Measurements from ENCODE around the gene SLC26A6.

SLC26A6 gene

DNA sequence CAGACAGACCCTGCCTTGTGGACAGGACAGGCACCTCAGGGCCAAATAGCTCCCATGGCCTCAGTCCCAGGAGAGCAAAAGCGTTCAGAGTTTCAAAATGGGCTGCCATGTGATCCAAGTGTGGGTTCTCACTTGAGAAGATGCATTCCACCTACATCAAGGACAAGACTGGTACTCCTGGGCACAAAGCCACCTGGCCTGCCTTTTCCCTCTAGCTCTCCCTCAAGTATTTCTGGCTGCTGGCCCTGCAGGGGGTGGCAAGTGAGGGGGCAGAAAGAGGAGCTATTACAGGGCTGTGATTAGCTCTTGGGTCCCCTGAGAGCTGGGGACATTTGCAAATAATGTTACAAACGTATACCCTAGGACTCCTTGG, 33.7 kb downstream of the SLC26A6 start:
- ChIA-PET CTCF (no interaction called here), POLR2A (interaction anchor here (1.0 to 2.2 kb wide), 2 partner anchors 33 to 61 kb away, joined by 3 to 9 read pairs; partner anchors contain the start of genes CELSR3 and SLC26A6)
- no peak for DNase-seq (ENCODE audit: extremely low spot score)
- TF ChIP-seq CTBP1 (IDR thresholded peaks at IDR 0.05; ENCODE audit: borderline replicate concordance): no peak
- TF ChIP-seq PKNOX1 (IDR thresholded peaks at IDR 0.05): no peak
- TF ChIP-seq L3MBTL2 (conservative IDR thresholded peaks at IDR 0.05): no peak
- no peak for TF ChIP-seq FOXM1 (IDR thresholded peaks at IDR 0.05; ENCODE audit: borderline replicate concordance)
- TF ChIP-seq TARDBP (IDR thresholded peaks at IDR 0.05): no peak
- no peak for TF ChIP-seq SP1 (IDR thresholded peaks at IDR 0.05)
- no peak for TF ChIP-seq ELF4 (IDR thresholded peaks at IDR 0.05)
- TF ChIP-seq FOXA1 (IDR thresholded peaks at IDR 0.05): no peak
- TF ChIP-seq FOXK2 (IDR thresholded peaks at IDR 0.05): no peak

- ChIA-PET POLR2A (interaction anchor here (1.0 kb wide), 1 partner anchor 62 kb away, joined by 3 read pairs; the partner anchor contains the start of gene CELSR3), CTCF (no interaction called here)
- TF ChIP-seq FOXA1 (IDR thresholded peaks at IDR 0.05) (no peak), HDGF (IDR thresholded peaks at IDR 0.05; ENCODE audit: borderline replicate concordance) (no peak), CTBP1 (IDR thresholded peaks at IDR 0.05; ENCODE audit: borderline replicate concordance) (no peak), ELF4 (IDR thresholded peaks at IDR 0.05) (no peak), L3MBTL2 (conservative IDR thresholded peaks at IDR 0.05) (no peak), SP1 (IDR thresholded peaks at IDR 0.05) (no peak), SUZ12 (IDR thresholded peaks at IDR 0.05) (no peak), TARDBP (IDR thresholded peaks at IDR 0.05) (no peak), ARNT (IDR thresholded peaks at IDR 0.05) (no peak), ZNF384 (IDR thresholded peaks at IDR 0.05) (no peak)
- no peak for DNase-seq (ENCODE audit: extremely low spot score)
These were observed 34.3 kb downstream of the SLC26A6 start for GRCh38 chr3:48600711-48601621.

DNA sequence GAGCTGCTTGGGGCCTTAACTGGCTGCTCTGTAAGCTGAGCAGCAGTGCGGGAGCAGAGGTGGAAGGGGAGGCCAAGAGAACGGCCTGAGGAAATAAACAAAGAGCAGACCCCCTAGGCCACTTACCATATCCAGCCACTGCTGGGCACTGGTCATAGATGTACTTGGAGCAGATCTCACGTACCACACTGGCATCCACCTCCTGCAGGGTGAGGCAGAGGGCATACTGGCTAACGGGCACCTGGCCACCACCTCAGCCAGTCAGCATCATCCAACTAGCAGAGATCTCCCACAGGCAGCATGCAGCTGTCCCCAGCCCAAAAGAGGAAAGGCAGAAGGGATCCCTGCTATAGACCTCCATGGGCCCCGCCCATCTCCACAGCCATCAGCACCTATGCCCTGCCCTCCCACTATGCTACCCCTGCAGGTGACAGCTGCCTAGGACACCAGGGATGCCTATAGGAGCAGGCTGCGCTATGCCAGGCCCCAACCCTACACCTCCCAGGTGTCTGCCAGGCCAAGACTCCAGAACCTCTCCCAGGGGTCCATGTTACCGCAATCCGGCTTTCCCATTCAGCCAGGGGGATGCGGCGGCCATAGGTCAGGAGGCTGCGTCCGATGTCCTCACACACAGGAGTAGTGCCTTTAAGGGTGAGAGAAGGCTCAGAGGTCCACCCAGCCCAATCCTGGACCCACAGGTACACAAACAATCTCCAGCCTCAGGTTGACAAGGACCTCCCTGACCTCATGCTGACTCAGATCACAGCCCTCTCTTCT, 35.6 kb downstream of the SLC26A6 start:
- CTCF ChIA-PET: no interaction called here
- POLR2A ChIA-PET: interaction anchor here (1.0 kb wide), 1 partner anchor 10 kb away, joined by 5 read pairs; the partner anchor contains the start of gene UQCRC1
- TF ChIP-seq NFRKB (IDR thresholded peaks at IDR 0.05) (no peak), BHLHE40 (IDR thresholded peaks at IDR 0.05; ENCODE audit: borderline replicate concordance) (no peak), ELF4 (IDR thresholded peaks at IDR 0.05) (no peak), LEF1 (IDR thresholded peaks at IDR 0.05; ENCODE audit: borderline replicate concordance) (no peak), PKNOX1 (IDR thresholded peaks at IDR 0.05) (no peak), ARNT (IDR thresholded peaks at IDR 0.05) (no peak), FOXA1 (IDR thresholded peaks at IDR 0.05) (no peak), TARDBP (IDR thresholded peaks at IDR 0.05) (no peak), HDGF (IDR thresholded peaks at IDR 0.05; ENCODE audit: borderline replicate concordance) (no peak), SUZ12 (IDR thresholded peaks at IDR 0.05) (no peak), ZNF384 (IDR thresholded peaks at IDR 0.05) (no peak), FOXM1 (IDR thresholded peaks at IDR 0.05; ENCODE audit: borderline replicate concordance) (no peak), L3MBTL2 (conservative IDR thresholded peaks at IDR 0.05) (no peak), SP1 (IDR thresholded peaks at IDR 0.05) (no peak), CTBP1 (IDR thresholded peaks at IDR 0.05; ENCODE audit: borderline replicate concordance) (no peak), FOXK2 (IDR thresholded peaks at IDR 0.05) (no peak)
- DNase-seq (ENCODE audit: extremely low spot score): no peak

GRCh38 chr3:48599077-48599501, 36.2 kb downstream of the SLC26A6 start:
- TF ChIP-seq PKNOX1 (IDR thresholded peaks at IDR 0.05): no peak
- TF ChIP-seq TARDBP (IDR thresholded peaks at IDR 0.05): no peak
- TF ChIP-seq L3MBTL2 (conservative IDR thresholded peaks at IDR 0.05): no peak
- ChIA-PET CTCF (no interaction called here), POLR2A (interaction anchor here (0.7 to 1.4 kb wide), 3 partner anchors 9 to 12 kb away, joined by 3 to 5 read pairs (median 3); partner anchors contain the start of gene UQCRC1)
- no peak for DNase-seq (ENCODE audit: extremely low spot score)

GRCh38 chr3:48598323-48599076, 36.8 kb downstream of the SLC26A6 start:
- no peak for DNase-seq (ENCODE audit: extremely low spot score)
- ChIA-PET POLR2A (interaction anchor here (0.7 to 1.4 kb wide), 4 partner anchors 9 to 126 kb away, joined by 3 to 5 read pairs (median 3); partner anchors contain the start of gene UQCRC1), CTCF (no interaction called here)
- TF ChIP-seq L3MBTL2 (conservative IDR thresholded peaks at IDR 0.05): no peak
- TF ChIP-seq SP1 (IDR thresholded peaks at IDR 0.05): no peak
- no peak for TF ChIP-seq ARNT (IDR thresholded peaks at IDR 0.05)
- TF ChIP-seq NFRKB (IDR thresholded peaks at IDR 0.05): no peak
- no peak for TF ChIP-seq TARDBP (IDR thresholded peaks at IDR 0.05)
- no peak for TF ChIP-seq FOXK2 (IDR thresholded peaks at IDR 0.05)
- TF ChIP-seq SUZ12 (IDR thresholded peaks at IDR 0.05): no peak
- TF ChIP-seq BHLHE40 (IDR thresholded peaks at IDR 0.05; ENCODE audit: borderline replicate concordance): no peak
- no peak for TF ChIP-seq FOXA1 (IDR thresholded peaks at IDR 0.05)
- TF ChIP-seq ELF4 (IDR thresholded peaks at IDR 0.05): no peak

Measured in HEK293T (cell line).